ENCODE measurements around the gene HAL. TPM values are rescaled to one million over a fixed set of nuclear protein-coding genes. Genes with fewer than 3 reads are reported as not detected.

Gene HAL
- total RNA-seq, result under 0.01 TPM in 1 of 2 replicates, not detected in the other

GRCh38 chr12:95996034-95996658 is at the start of gene HAL:
Gene HAL (minus strand): TSS chr12:95996344. CDS start chr12:95995910, 434 bp downstream.

GRCh38 chr12:96035283-96036236 is 39.4 kb upstream of the HAL start, which contains the start of gene LTA4H:
Gene LTA4H (minus strand): TSS chr12:96035587. CDS start chr12:96035519, 68 bp downstream.

GRCh38 chr12:95943330-95943842 is 52.8 kb downstream of the HAL start, which contains the start of gene AMDHD1:
Gene AMDHD1 (plus strand): TSS chr12:95943331. CDS start chr12:95943399, 68 bp downstream.

GRCh38 chr12:95942524-95943329 is 53.4 kb downstream of the HAL start, which contains the start of gene CCDC38:
Gene CCDC38 (minus strand): TSS chr12:95942614. CDS start chr12:95936509, 6,105 bp downstream.

Other genes with a start within 250 kb of the HAL start
- gene NTN4, start 205.6 kb downstream of the HAL start, total RNA-seq, result 153 and 362 TPM in 2 replicates
- gene SNRPF, start 137.4 kb downstream of the HAL start, total RNA-seq, result 7.9 and 28.0 TPM in 2 replicates
- under 0.01 TPM in 2 replicates for gene CCDC38, start 53.7 kb downstream of the HAL start, total RNA-seq
- gene AMDHD1, start 53.0 kb downstream of the HAL start, total RNA-seq, result under 0.01 and 0.28 TPM in 2 replicates
- gene LTA4H, start 39.2 kb upstream of the HAL start, total RNA-seq, result 60.0 and 123 TPM in 2 replicates
- gene ELK3, start 198.0 kb upstream of the HAL start, total RNA-seq, result 11.0 and 11.9 TPM in 2 replicates